H9 (cell line): ENCODE data around the gene CHMP4B. TPM values are rescaled to one million over a fixed set of nuclear protein-coding genes. Genes with fewer than 3 reads are reported as not detected.
A peak's percentile ranks its signal among the peaks of the same experiment; 100 is the strongest.

ENCODE experiments used
- DNase-seq: peaks from one replicate; pipeline ENCODE4 v3.0.0-alpha.2; 2017
- H2AFZ ChIP-seq: one replicate; pipeline ENCODE4 v1.6.1; 2013; ENCODE audit warnings: mild to moderate bottlenecking, low read length, control low read depth, moderate library complexity
- H2AK5ac ChIP-seq: 2 replicates; pipeline ENCODE4 v1.6.1; 2013; ENCODE audit warnings: low read length, control low read depth, mixed read lengths; ENCODE audit not compliant: insufficient read length
- H2BK120ac ChIP-seq: one replicate; pipeline ENCODE4 v1.6.1; 2013; ENCODE audit warnings: low read depth, mild to moderate bottlenecking, low read length, control low read depth, inconsistent platforms; ENCODE audit not compliant: poor library complexity, severe bottlenecking
- H2BK12ac ChIP-seq: 2 replicates; pipeline ENCODE4 v1.6.1; 2013; ENCODE audit warnings: low read length, control low read depth, mixed read lengths, low read depth; ENCODE audit not compliant: insufficient read length
- H2BK15ac ChIP-seq: 2 replicates; pipeline ENCODE4 v1.6.1; 2013; ENCODE audit warnings: low read depth, low read length, control low read depth
- H2BK20ac ChIP-seq: one replicate; pipeline ENCODE4 v1.6.1; 2013; ENCODE audit warnings: low read depth, mild to moderate bottlenecking, low read length, control low read depth, inconsistent platforms; ENCODE audit not compliant: poor library complexity, severe bottlenecking
- H2BK5ac ChIP-seq: 2 replicates; pipeline ENCODE4 v1.6.1; 2013; ENCODE audit warnings: low read length, control low read depth, mixed read lengths; ENCODE audit not compliant: insufficient read length
- H3K14ac ChIP-seq: 2 replicates; pipeline ENCODE4 v1.6.1; 2013; ENCODE audit warnings: low read length, control low read depth; ENCODE audit not compliant: insufficient read depth
- H3K18ac ChIP-seq: 2 replicates; pipeline ENCODE4 v1.6.1; 2013; ENCODE audit warnings: low read depth, mild to moderate bottlenecking, mixed read lengths, low read length, control low read depth; ENCODE audit not compliant: insufficient read length
- H3K23ac ChIP-seq: 2 replicates; pipeline ENCODE4 v1.6.1; 2013; ENCODE audit warnings: low read length, control low read depth, mixed read lengths, low read depth; ENCODE audit not compliant: insufficient read length
- H3K23me2 ChIP-seq: 2 replicates; pipeline ENCODE4 v1.6.1; 2013; ENCODE audit warnings: low read depth, mild to moderate bottlenecking, mixed read lengths, low read length, control low read depth; ENCODE audit not compliant: insufficient read length, poor library complexity, severe bottlenecking
- H3K27ac ChIP-seq: 2 replicates; pipeline ENCODE4 v1.5.1; 2013; ENCODE audit warnings: low read length, control low read depth, mixed read lengths, low read depth; ENCODE audit not compliant: insufficient read length
- H3K27me3 ChIP-seq: 2 replicates; pipeline ENCODE4 v1.6.1; 2013; ENCODE audit warnings: low read length, control low read depth, inconsistent platforms; ENCODE audit not compliant: insufficient read depth
- H3K4ac ChIP-seq: 2 replicates; pipeline ENCODE4 v1.6.1; 2013; ENCODE audit warnings: low read depth, mild to moderate bottlenecking, control low read depth, inconsistent platforms, low read length, moderate library complexity
- H3K4me1 ChIP-seq: 2 replicates; pipeline ENCODE4 v1.6.1; 2013; ENCODE audit warnings: low read length, control low read depth, inconsistent platforms; ENCODE audit not compliant: insufficient read depth
- H3K4me2 ChIP-seq: 2 replicates; pipeline ENCODE4 v1.6.1; 2013; ENCODE audit warnings: low read length, control low read depth, mixed read lengths; ENCODE audit not compliant: insufficient read length, insufficient read depth
- H3K56ac ChIP-seq: 2 replicates; pipeline ENCODE4 v1.6.1; 2013; ENCODE audit warnings: low read depth, mild to moderate bottlenecking, mixed read lengths, low read length, control low read depth; ENCODE audit not compliant: insufficient read length
- H3K79me1 ChIP-seq: 2 replicates; pipeline ENCODE4 v1.6.1; 2013; ENCODE audit warnings: low read depth, mild to moderate bottlenecking, moderate library complexity, low read length, control low read depth, inconsistent platforms; ENCODE audit not compliant: insufficient read depth, poor library complexity, severe bottlenecking
- H3K79me2 ChIP-seq: 2 replicates; pipeline ENCODE4 v1.6.1; 2013; ENCODE audit warnings: low read length, control low read depth, inconsistent platforms; ENCODE audit not compliant: insufficient read depth
- H3K9ac ChIP-seq: 2 replicates; pipeline ENCODE4 v1.6.1; 2013; ENCODE audit warnings: low read length, control low read depth, mixed read lengths; ENCODE audit not compliant: insufficient read length; ENCODE audit errors: extremely low read depth
- H3K9me3 ChIP-seq: one replicate; pipeline ENCODE4 v1.6.1; 2013; ENCODE audit warnings: low read depth, low read length, inconsistent platforms; ENCODE audit not compliant: control insufficient read depth
- H3T11ph ChIP-seq: one replicate; pipeline ENCODE4 v1.6.1; 2013; ENCODE audit warnings: mild to moderate bottlenecking, low read length, control low read depth, inconsistent platforms
- H4K20me1 ChIP-seq: one replicate; pipeline ENCODE4 v1.6.1; 2013; ENCODE audit not compliant: control insufficient read depth, insufficient read length, insufficient read depth
- H4K5ac ChIP-seq: 2 replicates; pipeline ENCODE4 v1.6.1; 2013; ENCODE audit warnings: low read depth, mild to moderate bottlenecking, mixed read lengths, low read length, control low read depth; ENCODE audit not compliant: insufficient read length
- H4K8ac ChIP-seq: replicated peaks from 2 replicates; pipeline ENCODE4 v1.6.1; 2013; ENCODE audit warnings: low read length, control low read depth, mixed read lengths, low read depth; ENCODE audit not compliant: insufficient read length
- H4K91ac ChIP-seq: 2 replicates; pipeline ENCODE4 v1.6.1; 2013; ENCODE audit warnings: low read depth, mild to moderate bottlenecking, moderate library complexity, mixed read lengths, low read length, control low read depth; ENCODE audit not compliant: insufficient read length
- H3K27ac Mint-ChIP-seq, 3 experiments: 2 replicates in 2 of 3; 3 replicates in 1 of 3; pipeline ENCODE4 v1.8.0; 2020 to 2021; ENCODE audit warnings: mixed read lengths in 3 of 3, mild to moderate bottlenecking in 1 of 3, moderate library complexity in 1 of 3
- H3K27me3 Mint-ChIP-seq: 2 replicates; pipeline ENCODE4 v1.8.0; 2021; ENCODE audit warnings: low read depth, mild to moderate bottlenecking, moderate library complexity, mixed read lengths
- H3K36me3 Mint-ChIP-seq, 3 experiments: 2 replicates in 2 of 3; 3 replicates in 1 of 3; pipeline ENCODE4 v1.8.0; 2020 to 2021; ENCODE audit warnings: low read depth in 3 of 3, mixed read lengths in 3 of 3; ENCODE audit not compliant: insufficient read depth in 1 of 3
- H3K4me1 Mint-ChIP-seq, 2 experiments: 2 replicates each; pipeline ENCODE4 v1.8.0; 2020; ENCODE audit warnings: mixed read lengths in 2 of 2
- H3K4me3 Mint-ChIP-seq, 2 experiments: 2 replicates in 1 of 2; 3 replicates in 1 of 2; pipeline ENCODE4 v1.8.0; 2020 to 2021; ENCODE audit warnings: mild to moderate bottlenecking in 2 of 2, mixed read lengths in 2 of 2, moderate library complexity in 1 of 2
- H3K9me3 Mint-ChIP-seq, 2 experiments: 2 replicates in 1 of 2; 3 replicates in 1 of 2; pipeline ENCODE4 v1.8.0; 2020; ENCODE audit warnings: mild to moderate bottlenecking in 2 of 2, mixed read lengths in 2 of 2, moderate library complexity in 1 of 2
- CTCF ChIP-seq: fragments of 200-600 bp; sonication (generic); conservative IDR thresholded peaks from 3 replicates; pipeline ENCODE4 v1.8.0; 2021; ENCODE audit warnings: antibody characterized with exemption, mild to moderate bottlenecking
- WGBS: extraction: QIAGEN DNeasy Blood & Tissue Kit; methylation state at CpG from one replicate; pipeline ENCODE4 v1.1.7; 2013; ENCODE audit warnings: missing lambda C conversion rate, low lambda C conversion rate, mixed read lengths; ENCODE audit not compliant: insufficient read length; ENCODE audit errors: extremely low coverage; 5-methylcytosine and 5-hydroxymethylcytosine counted together
- total RNA-seq: library from RNA; stranded (reverse); gene quantifications from 2 replicates; pipeline ENCODE4 v1.2.1, GENCODE V29; 2021

CHMP4B gene
- total RNA-seq, 1 experiment from 2014 or later, result 94.9 TPM

GRCh38 chr20:33840759-33841435 lies 29.7 kb downstream of the CHMP4B start:
- peaks cover 6% of the 10 kb centered on the region; the same call in 1 of the 2 replicates for H3K4me1 ChIP-seq
- no peak overlapping the region for H2BK12ac ChIP-seq
- DNase-seq, result no peak
- no peak overlapping the region for H3K18ac ChIP-seq
- H3K27ac Mint-ChIP-seq, result no peak overlapping the region
- H3T11ph ChIP-seq, result no peak overlapping the region
- no peak overlapping the region for H4K91ac ChIP-seq
- no peak overlapping the region for H3K4me3 Mint-ChIP-seq
- no peaks in the 10 kb centered on the region for H3K23me2 ChIP-seq
- H3K14ac ChIP-seq, result peak overlapping the region; percentile 7; the same call in 1 of the 2 replicates
- H3K27ac ChIP-seq, result no peak overlapping the region
- H2BK120ac ChIP-seq, result no peak overlapping the region
- no peaks in the 10 kb centered on the region; the same call in 1 of the 2 replicates for H3K79me2 ChIP-seq
- H3K36me3 Mint-ChIP-seq, result peaks cover 0 to 2% (median 0%) of the 10 kb centered on the region in 3 experiments; a peak in 2 of 7 replicates
- no peak overlapping the region for H4K5ac ChIP-seq
- H4K8ac ChIP-seq, result no peak overlapping the region
- H3K4me2 ChIP-seq, result no peak overlapping the region
- H2BK5ac ChIP-seq, result no peak overlapping the region
- no peak overlapping the region for H2BK15ac ChIP-seq
- no peak overlapping the region for H2BK20ac ChIP-seq
- no CpG with 5 or more reads among the region's 4 CpGs for WGBS
- H2AFZ ChIP-seq, result no peak overlapping the region
- H3K9me3 ChIP-seq, result no peaks in the 10 kb centered on the region
- H3K79me1 ChIP-seq, result peaks cover 3% of the 10 kb centered on the region
- no peaks in the 10 kb centered on the region for H4K20me1 ChIP-seq
- H3K9me3 Mint-ChIP-seq, result no peaks in the 10 kb centered on the region
- no peak overlapping the region for H2AK5ac ChIP-seq
- H3K9ac ChIP-seq, result no peak overlapping the region
- TF ChIP-seq CTCF, result no peak
- no peak overlapping the region for H3K56ac ChIP-seq
- no peak overlapping the region for H3K23ac ChIP-seq
- H3K27me3 ChIP-seq, result no peaks in the 10 kb centered on the region
- H3K4ac ChIP-seq, result no peak overlapping the region
- H3K27me3 Mint-ChIP-seq, result no peaks in the 10 kb centered on the region
- H3K4me1 Mint-ChIP-seq, result peaks cover 49 to 62% of the 10 kb centered on the region in 2 experiments
